Ovary (tissue), 3 donors: ENCODE results near the gene SIT1.

Source experiments
- EP300 ChIP-seq: sonication (generic); formaldehyde crosslinking; IDR thresholded peaks from one replicate; pipeline ENCODE4 v1.6.1; 2017; ENCODE audit warnings: antibody characterized with exemption
- POLR2A ChIP-seq: fragments of 450-650 bp; IDR thresholded peaks from one replicate; pipeline ENCODE4 v1.6.1; 2017; ENCODE audit warnings: antibody characterized with exemption, mild to moderate bottlenecking, moderate library complexity
- TF ChIP-seq, protein P1 (sequence below), 3 donors: fragments of 450-650 bp in 2 of 3; fragments of 200-600 bp in 1 of 3; IDR thresholded peaks; one replicate each; pipeline versions ENCODE4 v1.5.1 to v1.8.0; 2016 to 2022; ENCODE audit warnings: antibody characterized with exemption in 3 of 3, mild to moderate bottlenecking in 1 of 3
- donor health status: DM: no; HTN: no; CAD: no.

DNA sequence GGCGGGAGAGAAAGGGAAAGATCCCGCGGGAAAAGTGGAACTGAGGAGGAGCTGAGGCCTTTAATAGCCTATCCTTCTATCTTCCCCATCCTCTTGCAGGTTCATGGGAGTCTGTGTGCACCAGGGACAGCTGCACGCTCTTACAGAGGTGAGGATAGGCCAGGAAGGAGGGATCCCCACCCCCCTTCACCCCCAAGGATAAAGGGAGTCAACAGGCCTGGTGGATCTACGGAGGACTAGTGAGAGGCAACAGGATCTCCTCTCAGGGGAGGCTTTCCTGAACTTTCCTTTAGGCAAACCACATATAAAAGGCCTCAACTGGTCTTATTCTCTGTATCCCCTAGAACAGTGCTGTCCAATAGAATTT is 44.6 kb downstream of the SIT1 start:
- TF ChIP-seq, protein P1, sequence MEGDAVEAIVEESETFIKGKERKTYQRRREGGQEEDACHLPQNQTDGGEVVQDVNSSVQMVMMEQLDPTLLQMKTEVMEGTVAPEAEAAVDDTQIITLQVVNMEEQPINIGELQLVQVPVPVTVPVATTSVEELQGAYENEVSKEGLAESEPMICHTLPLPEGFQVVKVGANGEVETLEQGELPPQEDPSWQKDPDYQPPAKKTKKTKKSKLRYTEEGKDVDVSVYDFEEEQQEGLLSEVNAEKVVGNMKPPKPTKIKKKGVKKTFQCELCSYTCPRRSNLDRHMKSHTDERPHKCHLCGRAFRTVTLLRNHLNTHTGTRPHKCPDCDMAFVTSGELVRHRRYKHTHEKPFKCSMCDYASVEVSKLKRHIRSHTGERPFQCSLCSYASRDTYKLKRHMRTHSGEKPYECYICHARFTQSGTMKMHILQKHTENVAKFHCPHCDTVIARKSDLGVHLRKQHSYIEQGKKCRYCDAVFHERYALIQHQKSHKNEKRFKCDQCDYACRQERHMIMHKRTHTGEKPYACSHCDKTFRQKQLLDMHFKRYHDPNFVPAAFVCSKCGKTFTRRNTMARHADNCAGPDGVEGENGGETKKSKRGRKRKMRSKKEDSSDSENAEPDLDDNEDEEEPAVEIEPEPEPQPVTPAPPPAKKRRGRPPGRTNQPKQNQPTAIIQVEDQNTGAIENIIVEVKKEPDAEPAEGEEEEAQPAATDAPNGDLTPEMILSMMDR (IDR thresholded peaks at IDR 0.05), result no peak
- no peak for TF ChIP-seq POLR2A
- TF ChIP-seq EP300, result no peak
